NCI-H187 (cell line): ENCODE results near the gene RHOB.
"Not testable (repeated sequence)": the region's sequence is repeated elsewhere in the genome, so short reads cannot be mapped to it uniquely, and the experiment has no call there.

ENCODE experiments used
- DNase-seq, 2 experiments: peaks; one replicate each; lab custom pipeline; 2025; lab: John Stamatoyannopoulos, UW

Gene RHOB

DNA sequence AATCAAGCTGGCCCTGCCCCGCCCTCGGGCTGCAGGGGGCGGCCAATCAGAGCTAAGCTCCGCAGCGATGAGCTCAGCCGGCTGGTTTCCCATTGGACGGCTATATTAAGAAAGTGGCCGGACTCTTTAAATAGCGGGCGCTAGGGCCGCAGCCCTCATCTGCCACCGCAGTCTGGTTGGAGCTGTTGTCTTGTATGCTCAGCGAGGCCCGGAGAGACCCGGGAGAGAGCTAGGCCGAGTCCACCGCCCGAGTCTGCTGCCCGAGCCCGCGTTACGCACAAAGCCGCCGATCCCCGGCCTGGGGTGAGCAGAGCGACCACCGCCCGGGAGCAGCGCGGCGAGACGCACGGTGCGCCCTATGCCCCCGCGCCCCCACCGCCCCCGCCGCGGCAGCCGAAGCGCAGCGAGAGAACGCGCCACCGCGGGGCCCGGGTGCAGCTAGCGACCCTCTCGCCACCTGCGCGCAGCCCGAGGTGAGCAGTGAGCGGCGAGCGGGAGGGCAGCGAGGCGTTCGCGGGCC, at the start of gene RHOB:
RHOB (plus strand) TSS at position 158 of the 520 bp plus-strand sequence. CDS start 392 bp downstream, outside the sequence.
- peak; percentile 99 for DNase-seq

DNA sequence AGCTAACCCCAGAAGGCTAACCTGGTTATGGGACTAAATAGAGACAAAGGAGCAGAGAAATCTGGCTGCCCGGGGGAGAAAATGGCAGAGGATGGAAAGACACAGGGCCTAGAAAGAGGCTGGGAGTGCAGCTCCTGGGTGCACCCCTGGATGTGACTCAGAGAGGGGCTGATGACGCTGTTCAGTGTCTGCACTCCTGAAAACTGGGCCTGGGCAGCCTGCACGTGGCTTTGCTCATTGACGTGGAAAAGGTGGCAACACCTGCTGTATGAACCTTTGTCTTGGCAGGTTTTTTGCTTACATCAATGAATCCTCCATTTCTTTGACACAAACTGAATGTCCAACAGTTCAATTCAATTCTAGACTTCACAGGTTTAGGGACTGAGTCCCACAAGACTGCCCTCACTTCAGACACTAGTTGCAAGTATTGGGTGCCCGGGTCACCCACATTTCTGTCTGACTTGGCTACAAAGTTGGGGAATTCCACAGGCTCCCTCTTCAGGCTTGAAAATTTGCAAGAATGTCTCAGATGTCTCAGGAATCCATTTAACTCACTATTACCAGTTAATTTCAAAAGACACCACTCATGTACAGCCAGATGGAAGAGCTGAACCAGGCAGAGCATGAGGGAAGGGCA, 48.9 kb upstream of the RHOB start:
- no peak for DNase-seq

- no peak for DNase-seq
These were observed 47.8 kb upstream of the RHOB start for GRCh38 chr2:20398956-20399567.

- DNase-seq, result no peak
These were observed 46.6 kb upstream of the RHOB start for GRCh38 chr2:20400306-20400705.

GRCh38 chr2:20400787-20401488, 45.9 kb upstream of the RHOB start:
- DNase-seq, result no peak

DNA sequence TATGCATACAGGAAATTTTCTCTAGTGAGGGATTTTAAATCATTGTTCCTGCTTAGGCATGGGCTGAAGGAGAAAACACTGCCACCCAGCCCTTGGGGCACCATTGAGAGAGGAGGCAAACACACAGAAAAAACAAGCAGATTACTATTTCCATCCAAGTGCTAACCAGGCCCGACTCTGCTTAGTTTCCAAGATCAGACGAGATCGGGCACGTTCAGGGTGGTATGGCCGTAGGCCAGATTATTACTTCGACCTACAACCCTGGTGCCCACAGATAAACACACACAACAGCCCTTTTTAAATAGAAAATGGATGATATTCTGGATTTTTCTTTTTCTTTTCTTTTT, 45.4 kb upstream of the RHOB start:
- DNase-seq, result no peak

DNA sequence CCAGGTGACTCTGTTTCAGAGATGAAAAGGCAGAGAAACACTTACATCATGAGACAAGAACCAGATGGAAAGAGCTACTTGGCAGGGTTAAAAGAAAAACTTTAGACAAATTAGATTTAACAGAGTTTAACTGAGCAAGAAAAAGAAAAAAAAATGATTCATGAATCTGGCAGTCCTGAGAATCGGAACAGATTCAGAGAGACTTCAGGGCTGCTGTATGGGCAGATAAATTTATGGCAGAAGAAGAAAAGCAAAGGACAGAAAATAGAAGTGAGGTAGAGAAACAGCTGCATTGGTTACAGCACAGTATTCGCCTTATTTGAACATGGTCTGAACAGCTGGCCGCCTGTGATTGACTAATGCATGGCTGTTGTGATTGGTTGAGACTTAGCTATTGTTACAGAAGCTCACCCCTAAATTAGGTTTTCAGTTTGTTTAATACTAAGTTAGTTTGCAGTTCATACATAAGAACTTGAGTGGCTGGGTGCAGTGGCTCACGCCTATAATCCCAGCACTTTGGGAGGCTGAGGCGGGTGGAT, 43.0 kb upstream of the RHOB start:
- DNase-seq, result no peak

GRCh38 chr2:20404950-20405349, 41.9 kb upstream of the RHOB start:
- DNase-seq, result no peak

DNA sequence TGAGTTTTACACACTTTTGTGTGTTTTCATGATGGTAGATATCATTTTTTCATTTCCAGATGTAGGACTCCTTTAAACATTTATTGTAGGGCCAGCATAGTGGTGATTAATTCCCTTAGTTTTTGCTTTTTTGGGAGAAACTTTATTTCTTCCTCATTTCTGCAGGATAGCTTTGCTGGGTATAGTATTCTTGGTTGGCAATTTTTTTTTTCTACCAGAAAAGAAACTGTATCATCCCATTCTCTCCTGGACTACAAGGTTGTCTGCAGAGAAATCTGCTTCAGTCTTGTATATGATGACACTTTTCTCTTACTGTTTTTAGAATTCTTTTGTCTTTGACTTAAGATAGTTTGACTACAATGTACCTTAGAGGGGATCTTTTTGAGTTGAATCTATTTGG, 37.8 kb upstream of the RHOB start:
- no peak for DNase-seq

GRCh38 chr2:20410556-20411277, 36.2 kb upstream of the RHOB start:
- DNase-seq, result no peak

- DNase-seq, result peak in 1 of 2 experiments; percentile 13
These were observed 35.4 kb upstream of the RHOB start for GRCh38 chr2:20411361-20411894.

GRCh38 chr2:20414806-20415205, 32.1 kb upstream of the RHOB start:
- no peak for DNase-seq

- DNase-seq, result no peak
These were observed 31.4 kb upstream of the RHOB start for GRCh38 chr2:20415511-20415918.

DNA sequence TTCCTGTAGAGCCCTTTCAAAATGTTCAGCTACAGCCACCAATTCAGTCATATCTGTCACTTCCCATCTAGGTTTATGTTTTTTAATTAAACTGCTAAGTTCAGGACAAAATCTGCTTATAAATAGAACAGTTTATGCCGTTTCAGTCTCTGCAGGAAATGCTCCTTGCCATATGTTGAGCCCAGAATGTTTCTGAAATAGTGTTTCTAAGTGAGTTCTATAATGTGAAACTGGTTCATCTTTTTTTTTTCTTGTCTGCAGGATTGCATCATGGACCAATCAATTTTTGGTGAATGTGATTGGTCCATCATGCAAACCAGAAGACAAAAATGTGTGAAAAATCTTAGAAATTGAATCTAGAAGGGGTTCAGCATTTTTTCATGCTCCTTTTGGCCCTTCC, 30.2 kb upstream of the RHOB start:
- DNase-seq, result no peak

- DNase-seq, result not testable (repeated sequence)
These were observed 29.5 kb upstream of the RHOB start for GRCh38 chr2:20417230-20417821.

DNA sequence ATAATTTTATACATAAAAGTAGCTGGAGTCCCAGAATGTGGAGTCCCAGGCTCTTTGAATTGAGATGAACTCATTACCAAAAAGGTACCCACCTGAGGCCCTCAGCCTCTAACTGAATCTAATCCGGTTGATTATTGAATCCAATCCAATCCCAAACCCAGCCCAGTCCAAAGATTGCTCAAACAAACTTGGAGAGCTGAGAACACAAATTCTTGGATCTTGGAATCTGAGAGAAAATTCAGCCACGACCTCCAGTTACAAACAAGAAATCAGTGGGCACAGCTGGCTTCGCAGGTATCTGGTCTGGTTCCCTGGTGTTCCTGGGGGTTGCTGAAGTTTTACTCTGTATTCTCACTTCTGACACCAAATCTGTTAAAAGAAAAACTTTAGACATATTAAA, 28.4 kb upstream of the RHOB start:
- DNase-seq, result no peak

DNA sequence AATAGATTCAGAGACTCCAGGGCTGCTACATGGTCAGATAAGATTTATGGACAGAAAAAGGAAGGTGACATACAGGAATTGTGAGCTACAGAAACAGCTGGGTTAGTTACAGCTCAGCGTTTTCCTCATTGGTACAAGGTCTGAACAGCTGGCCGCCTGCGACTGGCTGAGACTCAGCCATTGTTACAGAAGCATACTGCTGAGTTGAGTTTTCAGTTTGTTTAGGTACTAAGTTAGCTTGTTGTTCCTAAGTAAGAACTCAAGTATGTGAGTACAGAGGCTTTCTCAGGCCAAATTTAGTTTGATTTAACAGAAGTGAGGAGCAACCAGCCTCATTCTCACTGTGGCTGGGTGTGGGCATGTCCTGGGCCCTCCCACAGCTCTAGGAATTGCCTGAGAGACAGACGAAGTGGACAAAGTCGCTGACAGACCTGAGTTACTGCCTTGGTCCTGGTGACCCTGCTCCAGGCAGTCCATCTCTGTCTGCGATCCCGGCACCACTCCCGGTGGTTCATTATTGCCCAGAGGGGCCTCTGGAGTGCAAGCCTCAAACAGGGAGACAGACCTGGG, 27.8 kb upstream of the RHOB start:
- DNase-seq, result no peak

GRCh38 chr2:20419752-20420151, 27.1 kb upstream of the RHOB start:
- no peak for DNase-seq

GRCh38 chr2:20421336-20421987, 25.4 kb upstream of the RHOB start:
- DNase-seq, result no peak

DNA sequence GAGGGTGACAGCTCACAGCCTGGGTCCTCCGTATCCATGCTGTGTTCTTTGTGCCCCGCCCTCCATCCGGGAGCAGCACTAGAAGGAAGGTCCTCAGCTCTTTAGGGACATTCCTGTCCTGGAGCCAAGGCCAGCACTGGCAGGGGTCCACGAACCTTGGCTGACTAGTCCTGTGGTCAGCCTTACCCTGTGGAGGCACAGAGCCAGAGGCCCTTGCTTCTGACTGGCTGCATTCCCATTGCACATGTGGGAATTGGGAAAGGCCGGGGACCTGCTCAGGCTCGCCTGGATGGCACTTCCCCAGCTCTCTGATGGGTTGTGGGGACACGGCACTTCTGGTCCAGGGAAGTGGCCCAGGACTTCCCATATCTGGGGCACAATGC, 24.9 kb upstream of the RHOB start:
- DNase-seq, result no peak
